Bronchial epithelial cell (primary cell): ENCODE measurements around the gene GGACT. TPM values are rescaled to one million over a fixed set of nuclear protein-coding genes. Genes with fewer than 3 reads are reported as not detected.

ENCODE experiments used
- DNase-seq: peaks from one replicate; pipeline ENCODE4 v3.0.0-alpha.2; 2010; ENCODE audit warnings: low read depth
- FAIRE-seq: peaks from 2 replicates; lab custom pipeline; 2011; peaks lifted over from hg19 to GRCh38; lab: Jason Lieb, UNC
- H3K27me3 ChIP-seq: 2 replicates; pipeline ENCODE4 v1.5.1; 2011; ENCODE audit warnings: low read length; ENCODE audit not compliant: control insufficient read depth, insufficient read depth
- H3K36me3 ChIP-seq: 2 replicates; pipeline ENCODE4 v1.5.1; 2011; ENCODE audit warnings: low read length; ENCODE audit not compliant: control insufficient read depth, insufficient read depth
- H3K4me3 ChIP-seq: 2 replicates; pipeline ENCODE4 v1.5.1; 2011; ENCODE audit warnings: mild to moderate bottlenecking, low read depth, low read length, control low read depth
- total RNA-seq: library from RNA; depleted of rRNA; stranded (reverse); fragments of >200 nt; gene quantifications from 2 replicates; pipeline ENCODE4 v1.2.1, GENCODE V29; 2014
- TF ChIP-seq, protein P1 (sequence below): IDR thresholded peaks from 2 replicates; pipeline ENCODE4 v1.5.1; 2011; ENCODE audit warnings: mild to moderate bottlenecking, moderate library complexity, low read length, control low read depth, inconsistent platforms; ENCODE audit not compliant: insufficient read depth, severe bottlenecking

GGACT gene
- total RNA-seq, 1 donor from 2014 or later = 5.5 TPM

DNA sequence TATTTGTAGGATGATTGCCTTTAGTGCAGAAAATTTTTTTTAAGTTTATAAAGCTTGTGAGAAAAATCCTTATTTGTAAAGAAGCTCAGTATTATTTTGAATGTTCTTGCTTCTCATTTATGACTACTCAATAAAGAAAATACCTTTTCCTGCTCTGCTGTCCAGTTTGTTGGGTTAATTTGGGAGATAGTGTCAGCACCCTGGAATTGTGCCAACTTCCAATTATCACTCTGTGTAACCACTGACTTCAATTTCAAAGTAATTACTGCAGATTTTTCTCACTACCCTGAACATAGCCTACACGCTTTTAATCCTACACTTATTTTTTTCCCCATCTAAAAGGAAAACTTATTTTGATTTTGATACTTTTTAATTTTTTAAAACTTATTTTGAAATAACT, 93.1 kb downstream of the GGACT start:
- no peaks in the 10 kb centered on the region for H3K27me3 ChIP-seq
- H3K4me3 ChIP-seq = no peak overlapping the region
- H3K36me3 ChIP-seq = no peaks in the 10 kb centered on the region
- no peak for FAIRE-seq
- DNase-seq = no peak
- TF ChIP-seq, protein P1, sequence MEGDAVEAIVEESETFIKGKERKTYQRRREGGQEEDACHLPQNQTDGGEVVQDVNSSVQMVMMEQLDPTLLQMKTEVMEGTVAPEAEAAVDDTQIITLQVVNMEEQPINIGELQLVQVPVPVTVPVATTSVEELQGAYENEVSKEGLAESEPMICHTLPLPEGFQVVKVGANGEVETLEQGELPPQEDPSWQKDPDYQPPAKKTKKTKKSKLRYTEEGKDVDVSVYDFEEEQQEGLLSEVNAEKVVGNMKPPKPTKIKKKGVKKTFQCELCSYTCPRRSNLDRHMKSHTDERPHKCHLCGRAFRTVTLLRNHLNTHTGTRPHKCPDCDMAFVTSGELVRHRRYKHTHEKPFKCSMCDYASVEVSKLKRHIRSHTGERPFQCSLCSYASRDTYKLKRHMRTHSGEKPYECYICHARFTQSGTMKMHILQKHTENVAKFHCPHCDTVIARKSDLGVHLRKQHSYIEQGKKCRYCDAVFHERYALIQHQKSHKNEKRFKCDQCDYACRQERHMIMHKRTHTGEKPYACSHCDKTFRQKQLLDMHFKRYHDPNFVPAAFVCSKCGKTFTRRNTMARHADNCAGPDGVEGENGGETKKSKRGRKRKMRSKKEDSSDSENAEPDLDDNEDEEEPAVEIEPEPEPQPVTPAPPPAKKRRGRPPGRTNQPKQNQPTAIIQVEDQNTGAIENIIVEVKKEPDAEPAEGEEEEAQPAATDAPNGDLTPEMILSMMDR = no peak

GRCh38 chr13:100493418-100493817, 95.2 kb downstream of the GGACT start:
- no peaks in the 10 kb centered on the region for H3K27me3 ChIP-seq
- FAIRE-seq (no peak), DNase-seq (no peak)
- no peaks in the 10 kb centered on the region for H3K36me3 ChIP-seq
- TF ChIP-seq, protein P1 = no peak
- no peak overlapping the region for H3K4me3 ChIP-seq

GRCh38 chr13:100491164-100491842, 97.3 kb downstream of the GGACT start:
- TF ChIP-seq, protein P1 = no peak
- H3K36me3 ChIP-seq = no peaks in the 10 kb centered on the region
- DNase-seq (no peak), FAIRE-seq (no peak)
- no peak overlapping the region for H3K4me3 ChIP-seq
- H3K27me3 ChIP-seq = no peaks in the 10 kb centered on the region

DNA sequence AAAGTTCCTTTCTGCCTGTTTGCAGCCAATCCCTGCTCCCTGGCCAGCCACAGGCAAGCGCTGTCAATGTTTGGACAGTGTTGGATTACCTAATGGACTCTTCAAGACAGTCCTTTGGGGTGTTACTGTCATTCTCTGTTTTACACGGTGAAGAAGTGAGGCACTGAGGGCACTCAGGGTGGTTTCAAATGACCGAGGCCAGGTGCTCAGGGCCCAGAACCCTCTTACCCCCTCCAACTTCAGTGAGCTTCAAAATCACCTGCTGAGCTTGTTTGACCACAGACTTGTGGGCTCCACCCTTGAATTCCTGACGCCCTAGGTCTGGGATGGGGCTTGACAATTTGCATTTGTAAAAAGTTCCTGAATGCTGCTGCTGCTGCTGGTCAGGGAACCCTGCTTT, 97.9 kb downstream of the GGACT start:
- Histone ChIP-seq H3K4me3 (no peak overlapping the region), H3K36me3 (no peaks in the 10 kb centered on the region), H3K27me3 (no peaks in the 10 kb centered on the region)
- TF ChIP-seq, protein P1 = no peak
- DNase-seq = no peak
- no peak for FAIRE-seq

GRCh38 chr13:100485265-100485664, 103.3 kb downstream of the GGACT start:
- no peak for FAIRE-seq
- DNase-seq = no peak
- H3K27me3 ChIP-seq = no peaks in the 10 kb centered on the region
- no peak overlapping the region for H3K4me3 ChIP-seq
- H3K36me3 ChIP-seq = no peaks in the 10 kb centered on the region
- TF ChIP-seq, protein P1 = no peak

DNA sequence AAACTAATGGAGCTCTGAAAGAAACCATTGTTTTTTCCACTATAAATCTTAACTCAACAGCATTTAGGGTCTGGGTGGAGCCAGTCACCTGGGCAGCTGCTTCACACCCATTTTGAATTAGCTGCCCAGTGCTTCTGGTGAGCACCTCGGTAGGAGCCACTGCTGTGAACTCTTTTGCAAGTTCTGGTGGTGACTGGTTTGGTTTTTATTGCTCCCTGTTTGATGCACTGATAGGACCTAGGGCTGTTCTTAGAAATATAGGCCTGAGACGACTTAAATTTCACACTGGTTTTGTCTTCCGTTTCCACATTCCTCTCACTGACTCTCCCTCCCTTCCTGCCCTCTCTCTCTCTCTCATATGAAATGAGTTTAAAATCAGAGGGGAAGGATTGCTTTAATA, 103.9 kb downstream of the GGACT start:
- H3K27me3 ChIP-seq = no peaks in the 10 kb centered on the region
- no peaks in the 10 kb centered on the region for H3K36me3 ChIP-seq
- DNase-seq (no peak), FAIRE-seq (no peak)
- no peak overlapping the region for H3K4me3 ChIP-seq
- TF ChIP-seq, protein P1 = no peak
